GM21576 (cell line): ENCODE measurements around the gene GID4.
"Not testable (repeated sequence)": the region's sequence is repeated elsewhere in the genome, so short reads cannot be mapped to it uniquely, and the experiment has no call there.

ENCODE experiments used
- ATAC-seq: cut with Tn5 transposase; IDR thresholded peaks from one replicate; pipeline ENCODE4 v1.9.1; 2021; ENCODE audit warnings: mild to moderate bottlenecking, moderate library complexity; ENCODE audit not compliant: unreplicated experiment

GID4 gene

GRCh38 chr17:18038861-18039534 lies at the start of gene GID4, which contains the start of gene ATPAF2:
TSS of gene GID4 (plus strand) at chr17:18039408. CDS start at chr17:18039465, 57 bp downstream.
TSS of gene ATPAF2 (minus strand) at chr17:18039168. CDS start at chr17:18039013, 155 bp downstream.
- peak; percentile 82 for ATAC-seq

GRCh38 chr17:17989618-17990017 lies 49.6 kb upstream of the GID4 start:
- ATAC-seq, result no peak

- ATAC-seq, result no peak
Measured at GRCh38 chr17:17990282-17990681, 48.9 kb upstream of the GID4 start.

GRCh38 chr17:17993366-17993765 lies 45.8 kb upstream of the GID4 start:
- ATAC-seq, result no peak

GRCh38 chr17:17993852-17994251 lies 45.4 kb upstream of the GID4 start:
- ATAC-seq, result no peak

- ATAC-seq, result no peak
Measured at GRCh38 chr17:17994271-17995069, 44.7 kb upstream of the GID4 start.

GRCh38 chr17:17995887-17996286 lies 43.3 kb upstream of the GID4 start:
- ATAC-seq, result not testable (repeated sequence)

- no peak for ATAC-seq
Measured at GRCh38 chr17:17998934-17999333, 40.3 kb upstream of the GID4 start.

GRCh38 chr17:17999364-18000029 lies 39.7 kb upstream of the GID4 start:
- no peak for ATAC-seq

- ATAC-seq, result no peak
Measured at GRCh38 chr17:18000030-18000408, 39.2 kb upstream of the GID4 start.

GRCh38 chr17:18002171-18002570 lies 37.0 kb upstream of the GID4 start:
- ATAC-seq, result no peak

- no peak for ATAC-seq
Measured at GRCh38 chr17:18004345-18004744, 34.9 kb upstream of the GID4 start.

- ATAC-seq, result no peak
Measured at GRCh38 chr17:18004884-18005305, 34.3 kb upstream of the GID4 start.

GRCh38 chr17:18005496-18005895 lies 33.7 kb upstream of the GID4 start:
- no peak for ATAC-seq

GRCh38 chr17:18006495-18007239 lies 32.5 kb upstream of the GID4 start:
- ATAC-seq, result no peak

- ATAC-seq, result no peak
Measured at GRCh38 chr17:18008496-18009268, 30.5 kb upstream of the GID4 start.

GRCh38 chr17:18009609-18010420 lies 29.4 kb upstream of the GID4 start:
- no peak for ATAC-seq

GRCh38 chr17:18011286-18011685 lies 27.9 kb upstream of the GID4 start:
- ATAC-seq, result no peak

- no peak for ATAC-seq
Measured at GRCh38 chr17:18014006-18014405, 25.2 kb upstream of the GID4 start.
